Panc1 (cell line): Measurements from ENCODE around the gene XXYLT1.

ENCODE experiments used
- POLR2AphosphoS5 ChIP-seq: IDR thresholded peaks from 2 replicates; pipeline ENCODE4 v1.6.1; 2012; ENCODE audit warnings: mild to moderate bottlenecking, low read depth, low read length, moderate library complexity
- SIN3A ChIP-seq: IDR thresholded peaks from 2 replicates; pipeline ENCODE4 v1.6.1; 2012; ENCODE audit warnings: low read depth, mild to moderate bottlenecking, low read length, moderate library complexity, borderline replicate concordance; ENCODE audit not compliant: insufficient read depth
- TF ChIP-seq, protein P1 (sequence below), 2 experiments: IDR thresholded peaks; 2 replicates each; pipeline ENCODE4 v1.6.1; 2011 to 2012; ENCODE audit warnings: low read depth in 2 of 2, control low read depth in 1 of 2, low read length in 1 of 2, mild to moderate bottlenecking in 1 of 2, moderate library complexity in 1 of 2; ENCODE audit not compliant: insufficient read depth in 1 of 2
- TF ChIP-seq, protein P2 (sequence below): fragments of 450-650 bp; IDR thresholded peaks from 2 replicates; pipeline ENCODE4 v1.5.1; 2017; ENCODE audit warnings: mild to moderate bottlenecking

DNA sequence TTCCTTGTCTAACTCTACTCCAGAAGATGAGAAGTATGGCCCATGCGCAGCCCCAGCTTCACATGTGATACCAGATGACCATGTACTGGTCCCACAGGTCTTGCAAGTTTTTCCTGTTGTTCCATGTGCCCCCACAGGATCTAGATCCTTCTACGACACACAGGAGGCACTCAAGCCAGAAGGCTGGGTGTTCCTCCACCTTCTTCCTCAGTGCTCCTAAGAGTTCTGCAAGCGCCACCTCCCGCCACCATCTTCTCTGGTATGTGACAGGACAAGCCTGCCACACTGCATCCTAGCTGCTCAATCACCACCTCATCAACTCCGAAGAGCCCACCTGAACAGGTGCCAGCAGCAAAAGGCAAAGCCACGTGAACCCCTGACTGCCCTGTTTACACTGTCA is 43.1 kb downstream of the XXYLT1 start:
- TF ChIP-seq, protein P1, sequence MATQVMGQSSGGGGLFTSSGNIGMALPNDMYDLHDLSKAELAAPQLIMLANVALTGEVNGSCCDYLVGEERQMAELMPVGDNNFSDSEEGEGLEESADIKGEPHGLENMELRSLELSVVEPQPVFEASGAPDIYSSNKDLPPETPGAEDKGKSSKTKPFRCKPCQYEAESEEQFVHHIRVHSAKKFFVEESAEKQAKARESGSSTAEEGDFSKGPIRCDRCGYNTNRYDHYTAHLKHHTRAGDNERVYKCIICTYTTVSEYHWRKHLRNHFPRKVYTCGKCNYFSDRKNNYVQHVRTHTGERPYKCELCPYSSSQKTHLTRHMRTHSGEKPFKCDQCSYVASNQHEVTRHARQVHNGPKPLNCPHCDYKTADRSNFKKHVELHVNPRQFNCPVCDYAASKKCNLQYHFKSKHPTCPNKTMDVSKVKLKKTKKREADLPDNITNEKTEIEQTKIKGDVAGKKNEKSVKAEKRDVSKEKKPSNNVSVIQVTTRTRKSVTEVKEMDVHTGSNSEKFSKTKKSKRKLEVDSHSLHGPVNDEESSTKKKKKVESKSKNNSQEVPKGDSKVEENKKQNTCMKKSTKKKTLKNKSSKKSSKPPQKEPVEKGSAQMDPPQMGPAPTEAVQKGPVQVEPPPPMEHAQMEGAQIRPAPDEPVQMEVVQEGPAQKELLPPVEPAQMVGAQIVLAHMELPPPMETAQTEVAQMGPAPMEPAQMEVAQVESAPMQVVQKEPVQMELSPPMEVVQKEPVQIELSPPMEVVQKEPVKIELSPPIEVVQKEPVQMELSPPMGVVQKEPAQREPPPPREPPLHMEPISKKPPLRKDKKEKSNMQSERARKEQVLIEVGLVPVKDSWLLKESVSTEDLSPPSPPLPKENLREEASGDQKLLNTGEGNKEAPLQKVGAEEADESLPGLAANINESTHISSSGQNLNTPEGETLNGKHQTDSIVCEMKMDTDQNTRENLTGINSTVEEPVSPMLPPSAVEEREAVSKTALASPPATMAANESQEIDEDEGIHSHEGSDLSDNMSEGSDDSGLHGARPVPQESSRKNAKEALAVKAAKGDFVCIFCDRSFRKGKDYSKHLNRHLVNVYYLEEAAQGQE (IDR thresholded peaks at IDR 0.05; ENCODE audit: insufficient read depth in 1 of 2, low read depth in 2 of 2, low read length in 1 of 2): no peak
- no peak for TF ChIP-seq POLR2AphosphoS5
- TF ChIP-seq, protein P2, sequence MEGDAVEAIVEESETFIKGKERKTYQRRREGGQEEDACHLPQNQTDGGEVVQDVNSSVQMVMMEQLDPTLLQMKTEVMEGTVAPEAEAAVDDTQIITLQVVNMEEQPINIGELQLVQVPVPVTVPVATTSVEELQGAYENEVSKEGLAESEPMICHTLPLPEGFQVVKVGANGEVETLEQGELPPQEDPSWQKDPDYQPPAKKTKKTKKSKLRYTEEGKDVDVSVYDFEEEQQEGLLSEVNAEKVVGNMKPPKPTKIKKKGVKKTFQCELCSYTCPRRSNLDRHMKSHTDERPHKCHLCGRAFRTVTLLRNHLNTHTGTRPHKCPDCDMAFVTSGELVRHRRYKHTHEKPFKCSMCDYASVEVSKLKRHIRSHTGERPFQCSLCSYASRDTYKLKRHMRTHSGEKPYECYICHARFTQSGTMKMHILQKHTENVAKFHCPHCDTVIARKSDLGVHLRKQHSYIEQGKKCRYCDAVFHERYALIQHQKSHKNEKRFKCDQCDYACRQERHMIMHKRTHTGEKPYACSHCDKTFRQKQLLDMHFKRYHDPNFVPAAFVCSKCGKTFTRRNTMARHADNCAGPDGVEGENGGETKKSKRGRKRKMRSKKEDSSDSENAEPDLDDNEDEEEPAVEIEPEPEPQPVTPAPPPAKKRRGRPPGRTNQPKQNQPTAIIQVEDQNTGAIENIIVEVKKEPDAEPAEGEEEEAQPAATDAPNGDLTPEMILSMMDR: no peak
- no peak for TF ChIP-seq SIN3A
